Omental fat pad (tissue), 4 donors: ENCODE results near the gene CYBRD1. TPM values are rescaled to one million over a fixed set of nuclear protein-coding genes. Genes with fewer than 3 reads are reported as not detected.

Experiments used
- ATAC-seq: fragments of 150-250 bp; one replicate; pipeline ENCODE4 v1.9.1; 2016; ENCODE audit warnings: mild to moderate bottlenecking, moderate library complexity; ENCODE audit not compliant: low FRiP score
- DNase-seq: peaks from one replicate; pipeline ENCODE4 v3.0.0-alpha.2; 2019; ENCODE audit warnings: low spot score
- total RNA-seq, 4 donors: library from RNA; depleted of rRNA; stranded (reverse); fragments of >200 nt; gene quantifications; one replicate each; pipeline ENCODE4 v1.1.0, GENCODE V29; 2016
- TF ChIP-seq, protein P1 (sequence below), 3 donors: fragments of 450-650 bp; IDR thresholded peaks; one replicate each; pipeline ENCODE4 v1.5.1; 2016 to 2017; ENCODE audit warnings: antibody characterized with exemption in 3 of 3, mild to moderate bottlenecking in 3 of 3, moderate library complexity in 2 of 3

Gene CYBRD1
- total RNA-seq, 4 donors from 2014 or later, result 296 to 494 (median 360) TPM

DNA sequence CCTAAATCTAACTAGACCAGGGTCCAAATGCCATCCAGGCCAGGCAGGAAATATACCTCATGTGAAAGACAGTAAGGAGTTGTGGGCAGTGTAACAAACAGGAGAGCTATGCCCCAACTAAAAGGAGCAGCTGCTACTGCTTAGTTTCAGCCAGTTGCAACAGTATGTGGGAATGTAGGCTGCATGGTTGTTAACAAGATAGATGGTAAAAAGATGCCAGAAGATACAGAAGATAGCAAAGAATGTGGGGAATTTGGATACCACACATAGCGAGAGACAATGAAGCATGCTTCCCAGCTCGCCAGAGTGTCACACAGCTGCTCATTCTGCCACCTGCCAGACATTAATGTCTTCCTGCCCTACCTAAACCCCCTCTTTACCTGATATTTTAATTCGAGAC, 39.4 kb upstream of the CYBRD1 start:
- no peak for ATAC-seq
- TF ChIP-seq, protein P1, sequence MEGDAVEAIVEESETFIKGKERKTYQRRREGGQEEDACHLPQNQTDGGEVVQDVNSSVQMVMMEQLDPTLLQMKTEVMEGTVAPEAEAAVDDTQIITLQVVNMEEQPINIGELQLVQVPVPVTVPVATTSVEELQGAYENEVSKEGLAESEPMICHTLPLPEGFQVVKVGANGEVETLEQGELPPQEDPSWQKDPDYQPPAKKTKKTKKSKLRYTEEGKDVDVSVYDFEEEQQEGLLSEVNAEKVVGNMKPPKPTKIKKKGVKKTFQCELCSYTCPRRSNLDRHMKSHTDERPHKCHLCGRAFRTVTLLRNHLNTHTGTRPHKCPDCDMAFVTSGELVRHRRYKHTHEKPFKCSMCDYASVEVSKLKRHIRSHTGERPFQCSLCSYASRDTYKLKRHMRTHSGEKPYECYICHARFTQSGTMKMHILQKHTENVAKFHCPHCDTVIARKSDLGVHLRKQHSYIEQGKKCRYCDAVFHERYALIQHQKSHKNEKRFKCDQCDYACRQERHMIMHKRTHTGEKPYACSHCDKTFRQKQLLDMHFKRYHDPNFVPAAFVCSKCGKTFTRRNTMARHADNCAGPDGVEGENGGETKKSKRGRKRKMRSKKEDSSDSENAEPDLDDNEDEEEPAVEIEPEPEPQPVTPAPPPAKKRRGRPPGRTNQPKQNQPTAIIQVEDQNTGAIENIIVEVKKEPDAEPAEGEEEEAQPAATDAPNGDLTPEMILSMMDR (IDR thresholded peaks at IDR 0.05), result no peak
- no peak for DNase-seq

DNA sequence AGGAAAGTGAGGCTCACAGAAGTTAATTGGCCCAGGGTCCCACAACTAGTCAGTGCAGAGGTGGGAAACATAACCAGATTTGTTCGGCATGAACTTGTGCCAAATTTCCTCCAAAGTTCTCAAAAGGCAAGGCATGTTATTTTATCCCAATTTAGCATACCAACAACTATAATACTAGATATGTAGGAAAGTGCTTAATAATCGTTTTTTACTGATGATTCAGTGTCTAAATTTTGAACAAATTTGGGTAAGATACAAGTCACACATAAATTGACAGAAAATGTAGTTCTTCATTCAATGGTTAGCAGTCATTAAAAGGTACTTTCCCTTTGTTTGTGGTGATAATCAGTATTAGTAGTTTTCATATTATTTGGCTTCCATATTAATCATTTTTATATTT, 38.5 kb upstream of the CYBRD1 start:
- ATAC-seq, result no peak
- TF ChIP-seq, protein P1 (IDR thresholded peaks at IDR 0.05), result no peak
- DNase-seq, result no peak

DNA sequence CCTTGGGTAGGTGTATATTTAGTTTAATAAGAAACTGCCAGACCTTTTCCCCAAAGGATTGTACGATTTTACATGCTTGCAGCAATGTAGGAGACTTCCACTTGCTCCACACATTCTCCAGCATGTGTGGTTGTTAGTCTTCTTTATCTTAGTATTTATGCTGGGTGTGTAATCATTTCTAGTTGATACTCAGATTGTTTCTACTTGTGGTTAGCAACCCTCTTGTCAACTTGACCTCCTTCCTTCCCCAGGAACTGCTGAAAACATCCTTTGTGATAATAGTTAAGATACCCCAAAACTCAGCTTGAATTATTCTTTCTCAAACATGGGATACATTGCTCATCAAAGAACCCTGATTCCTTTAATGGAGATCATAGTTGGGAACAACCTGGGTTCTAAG, 37.2 kb upstream of the CYBRD1 start:
- DNase-seq, result no peak
- TF ChIP-seq, protein P1 (IDR thresholded peaks at IDR 0.05), result no peak
- ATAC-seq, result no peak

DNA sequence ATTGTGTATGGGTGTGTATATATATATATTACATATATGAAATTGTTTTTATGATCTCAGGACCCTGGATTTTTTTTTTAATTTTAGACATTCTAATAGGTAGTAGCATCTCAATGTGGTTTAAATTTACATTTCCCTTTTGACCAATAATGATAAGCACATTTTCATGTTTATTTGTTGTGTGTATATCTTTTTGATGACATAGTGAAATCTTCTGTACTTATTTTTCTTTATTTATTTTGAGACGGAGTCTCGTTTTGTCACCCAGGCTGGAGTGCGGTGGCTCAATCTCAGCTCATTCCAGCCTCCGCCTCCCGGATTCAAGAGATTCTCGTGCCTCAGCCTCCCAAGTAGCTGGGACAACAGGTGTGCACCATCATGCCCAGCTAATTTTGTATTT, 35.1 kb upstream of the CYBRD1 start:
- DNase-seq, result no peak
- ATAC-seq, result no peak
- TF ChIP-seq, protein P1 (IDR thresholded peaks at IDR 0.05), result no peak

DNA sequence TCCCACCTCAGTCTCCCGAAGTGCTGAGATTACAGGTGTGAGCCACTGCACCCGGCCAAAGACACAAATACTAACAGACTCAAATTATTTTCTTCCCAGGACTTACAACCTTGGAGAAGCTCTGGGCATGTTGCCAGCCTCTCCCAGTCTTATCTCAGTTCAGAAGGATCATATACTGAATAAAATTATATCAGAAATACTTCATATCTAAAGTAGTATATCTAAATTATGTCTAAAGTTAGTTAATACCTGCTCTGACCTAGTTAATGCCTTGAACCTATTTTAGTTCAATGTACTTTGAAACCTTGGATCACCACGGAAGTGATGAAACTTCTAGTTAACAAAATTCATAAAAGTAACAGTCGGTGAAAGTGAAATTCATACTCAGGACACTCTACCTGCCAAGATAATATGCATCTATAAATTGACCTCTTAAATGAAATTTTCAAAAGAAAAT, 34.4 kb upstream of the CYBRD1 start:
- no peak for DNase-seq
- no peak for ATAC-seq

DNA sequence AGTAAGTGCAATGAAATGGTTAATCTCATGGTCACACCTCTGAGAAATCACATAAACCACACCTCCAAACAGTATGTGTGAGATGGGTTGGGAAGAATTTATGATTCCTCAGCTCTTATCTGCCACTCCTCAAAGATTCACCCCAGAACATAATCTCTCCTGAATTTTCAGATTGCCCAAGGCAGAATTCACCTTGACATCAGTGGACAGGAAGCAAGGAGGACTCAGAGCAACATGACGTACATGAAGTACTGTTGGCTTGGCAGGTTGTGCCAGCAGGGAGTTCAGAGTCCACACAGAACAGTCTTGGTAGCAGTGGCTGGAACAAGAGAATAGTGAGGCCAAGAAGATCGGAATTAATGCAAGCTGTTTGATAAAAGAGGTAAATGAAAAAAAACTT, 31.7 kb upstream of the CYBRD1 start:
- TF ChIP-seq, protein P1 (IDR thresholded peaks at IDR 0.05), result no peak
- ATAC-seq, result peak; percentile 64
- DNase-seq, result no peak

More for the DNA sequence above, 34.4 kb upstream of the CYBRD1 start:
- TF ChIP-seq, protein P1 (IDR thresholded peaks at IDR 0.05), result no peak

DNA sequence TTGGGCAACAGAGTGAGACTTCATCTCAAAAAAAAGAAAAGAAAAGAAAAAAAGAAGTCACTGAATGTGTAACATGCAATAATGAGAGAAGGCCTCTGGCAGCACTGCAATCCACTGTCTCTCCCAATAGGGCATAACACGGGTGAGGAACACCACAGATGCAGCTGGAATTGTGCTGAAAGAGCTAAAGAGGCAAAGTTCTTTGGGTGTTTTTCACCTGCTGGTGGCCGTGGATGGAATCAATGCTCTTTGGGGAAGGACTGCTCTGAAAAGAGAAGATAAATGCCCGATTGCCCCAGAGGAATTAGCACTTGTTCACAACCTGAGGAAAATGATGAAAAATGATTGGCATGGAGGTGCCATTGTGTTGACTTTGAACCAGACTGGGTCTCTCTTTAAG, 31.0 kb upstream of the CYBRD1 start:
- TF ChIP-seq, protein P1 (IDR thresholded peaks at IDR 0.05), result no peak
- no peak for ATAC-seq
- no peak for DNase-seq
